K562 (cell line): ENCODE results near the gene UBL3. TPM values are rescaled to one million over a fixed set of nuclear protein-coding genes. Genes with fewer than 3 reads are reported as not detected.

ENCODE experiments used
- ATAC-seq: fragments of 200-7000 bp; cut with Tn5 transposase; 3 replicates; pipeline ENCODE4 v1.9.1; 2020; ENCODE audit warnings: moderate library complexity
- BruUV-seq: library from RNA; stranded (reverse); fragments of 400-500 nt; replicated peaks from 2 replicates; lab custom pipeline; 2021; lab: Mats Ljungman, UMichigan
- CTCF ChIA-PET: fragments of 300-600 bp; formaldehyde crosslinking; extraction: SDS; loops from one replicate; lab custom pipeline; 2021; ENCODE audit warnings: low intra/inter-chr PET ratio; lab: Yijun Ruan, JAX
- POLR2A ChIA-PET: fragments of 300-600, 350-650 bp; sonication (Branson Sonifier 250); formaldehyde crosslinking; extraction: SDS; loops from one replicate; lab custom pipeline; 2021; ENCODE audit warnings: antibody characterized with exemption, inconsistent platforms; lab: Yijun Ruan, JAX
- DNase-seq, 4 experiments: peaks; one replicate each; pipeline versions ENCODE4 v3.0.0 to v3.0.0-alpha.2; 2011 to 2018; ENCODE audit warnings: low spot score in 3 of 4, mixed read lengths in 3 of 4; ENCODE audit errors: extremely low read depth in 1 of 4
- FAIRE-seq: peaks from 2 replicates; lab custom pipeline; 2011; peaks lifted over from hg19 to GRCh38; lab: Jason Lieb, UNC
- H2AFZ ChIP-seq: 2 replicates; pipeline ENCODE4 v1.6.0; 2011; ENCODE audit warnings: low read depth, low read length, control low read depth, inconsistent platforms
- H3K27ac ChIP-seq: fragments of 200-600 bp; 3 replicates; pipeline ENCODE4 v1.8.0; 2011; ENCODE audit warnings: low read depth, mild to moderate bottlenecking, control low read depth, inconsistent platforms, low read length, moderate library complexity, mixed read lengths; ENCODE audit errors: extremely low read depth
- H3K27me3 ChIP-seq, 2 experiments: fragments of 300-600 bp in 1 of 2; 2 replicates in 1 of 2; 3 replicates in 1 of 2; pipeline versions ENCODE4 v1.6.0 to v1.8.0; 2011; ENCODE audit warnings: inconsistent platforms in 2 of 2, low read length in 2 of 2, mild to moderate bottlenecking in 1 of 2, mixed read lengths in 1 of 2, moderate library complexity in 1 of 2; ENCODE audit not compliant: control insufficient read depth in 2 of 2, insufficient read depth in 2 of 2
- H3K36me3 ChIP-seq: fragments of 300-600 bp; 3 replicates; pipeline ENCODE4 v1.8.0; 2011; ENCODE audit warnings: mild to moderate bottlenecking, low read length, inconsistent platforms; ENCODE audit not compliant: control insufficient read depth, insufficient read depth
- H3K4me1 ChIP-seq, 2 experiments: fragments of 200-600 bp in 1 of 2; replicated peaks in 1 of 2; 2 replicates in 1 of 2; 3 replicates in 1 of 2; pipeline versions ENCODE4 v1.5.1 to v1.8.0; 2011; ENCODE audit warnings: inconsistent platforms in 2 of 2, low read length in 2 of 2, mild to moderate bottlenecking in 1 of 2, mixed read lengths in 1 of 2, moderate library complexity in 1 of 2; ENCODE audit not compliant: control insufficient read depth in 2 of 2, insufficient read depth in 2 of 2
- H3K4me2 ChIP-seq: 2 replicates; pipeline ENCODE4 v1.6.1; 2011; ENCODE audit warnings: low read length, control low read depth, inconsistent platforms, mixed read lengths; ENCODE audit not compliant: insufficient read depth
- H3K4me3 ChIP-seq: fragments of 200-600 bp; sonication (generic), shearing (Covaris generic); 2 replicates; pipeline ENCODE4 v1.5.1; 2016; ENCODE audit warnings: control low read depth, inconsistent platforms
- H3K79me2 ChIP-seq: fragments of 200-600 bp; 3 replicates; pipeline ENCODE4 v1.8.0; 2011; ENCODE audit warnings: low read length, inconsistent platforms; ENCODE audit not compliant: control insufficient read depth, insufficient read depth
- H3K9ac ChIP-seq, 2 experiments: 2 replicates each; pipeline versions ENCODE4 v1.6.0 to v1.6.1; 2011; ENCODE audit warnings: low read depth in 2 of 2, low read length in 2 of 2, control low read depth in 1 of 2, inconsistent platforms in 1 of 2, mild to moderate bottlenecking in 1 of 2, mixed read lengths in 1 of 2; ENCODE audit not compliant: insufficient read depth in 1 of 2
- H3K9me1 ChIP-seq: one replicate; pipeline ENCODE4 v1.6.0; 2011; ENCODE audit warnings: inconsistent platforms, mild to moderate bottlenecking, low read length, moderate library complexity; ENCODE audit not compliant: control insufficient read depth, insufficient read depth
- H3K9me3 ChIP-seq: replicated peaks from 2 replicates; pipeline ENCODE4 v1.5.1; 2011; ENCODE audit warnings: low read depth, low read length, inconsistent platforms; ENCODE audit not compliant: control insufficient read depth, insufficient read depth
- H4K20me1 ChIP-seq: replicated peaks from 2 replicates; pipeline ENCODE4 v1.6.1; 2011; ENCODE audit warnings: low read length, inconsistent platforms, mixed read lengths; ENCODE audit not compliant: control insufficient read depth, insufficient read depth
- BACH1 ChIP-seq: fragments of 200-800 bp; sonication (Bioruptor generic); IDR thresholded peaks from 2 replicates; pipeline ENCODE4 v1.6.1; 2016; ENCODE audit warnings: missing genetic modification characterization, missing compliant biosample characterization
- CHCHD3 ChIP-seq: fragments of 250-450 bp; sonication (Bioruptor Pico); IDR thresholded peaks from 2 replicates; pipeline ENCODE4 v2.1.2; 2022; ENCODE audit warnings: mild to moderate bottlenecking
- CREB3L1 ChIP-seq: fragments of 450-650 bp; IDR thresholded peaks from 2 replicates; pipeline ENCODE4 v1.6.1; 2014; ENCODE audit warnings: low read depth, mild to moderate bottlenecking, moderate library complexity, borderline replicate concordance
- CUX1 ChIP-seq: fragments of 200-800 bp; sonication (Bioruptor generic); IDR thresholded peaks from 2 replicates; pipeline ENCODE4 v1.6.1; 2016; ENCODE audit warnings: missing genetic modification characterization, missing compliant biosample characterization
- ETS1 ChIP-seq: conservative IDR thresholded peaks from 2 replicates; pipeline ENCODE4 v1.6.1; 2011; ENCODE audit warnings: low read depth, mild to moderate bottlenecking, low read length; ENCODE audit not compliant: control insufficient read depth
- HNRNPH1 ChIP-seq: fragments of 200-400 bp; formaldehyde crosslinking; optimal IDR thresholded peaks from 2 replicates; pipeline ENCODE3; 2017; ENCODE audit warnings: low read depth, mild to moderate bottlenecking, low read length, moderate library complexity
- KLF16 ChIP-seq: IDR thresholded peaks from 2 replicates; pipeline ENCODE4 v1.6.1; 2016; ENCODE audit warnings: antibody characterized with exemption
- MTA2 ChIP-seq: fragments of 450-650 bp; IDR thresholded peaks from 2 replicates; pipeline ENCODE4 v1.6.1; 2016; ENCODE audit warnings: low read depth
- MYNN ChIP-seq, 2 experiments: sonication (generic); formaldehyde crosslinking in 1 of 2; IDR thresholded peaks; 2 replicates each; pipeline versions ENCODE4 v1.5.0 to v1.6.1; 2016 to 2020; ENCODE audit warnings: antibody characterized with exemption in 1 of 2, missing genetic modification reagents in 1 of 2
- POLR2AphosphoS2 ChIP-seq: IDR thresholded peaks from 2 replicates; pipeline ENCODE4 v1.6.1; 2012; ENCODE audit warnings: low read length, improper control_type of control experiment
- RHOXF2B ChIP-seq: fragments of 250-450 bp; sonication (Bioruptor Pico); conservative IDR thresholded peaks from 2 replicates; pipeline ENCODE4 v1.5.1; 2021
- RNF2 ChIP-seq: sonication (generic); IDR thresholded peaks from 2 replicates; pipeline ENCODE4 v1.6.1; 2016
- ZC3H11A ChIP-seq: IDR thresholded peaks from 2 replicates; pipeline ENCODE4 v1.6.1; 2012; ENCODE audit warnings: low read depth, low read length, improper control_type of control experiment
- ZNF316 ChIP-seq: fragments of 450-650 bp; IDR thresholded peaks from 2 replicates; pipeline ENCODE4 v1.6.1; 2016
- ZNF384 ChIP-seq: IDR thresholded peaks from 2 replicates; pipeline ENCODE4 v1.6.1; 2012; ENCODE audit warnings: low read depth, low read length, improper control_type of control experiment
- ZNF408 ChIP-seq: fragments of 250-450 bp; sonication (Bioruptor Pico); IDR thresholded peaks from 2 replicates; pipeline ENCODE4 v1.4.0; 2020; ENCODE audit warnings: low read depth, mild to moderate bottlenecking, moderate library complexity
- ZNF764 ChIP-seq: fragments of 250-450 bp; sonication (Bioruptor Pico); IDR thresholded peaks from 2 replicates; pipeline ENCODE4 v1.4.0; 2020; ENCODE audit warnings: low read depth, mild to moderate bottlenecking, moderate library complexity
- ZNF77 ChIP-seq: fragments of 250-450 bp; sonication (Bioruptor Pico); IDR thresholded peaks from 2 replicates; pipeline ENCODE4 v1.5.0; 2020
- WGBS: fragments of 100-300 bp; shearing (Covaris generic); methylation state at CpG from one replicate; pipeline ENCODE4 v1.1.6; 2016; ENCODE audit warnings: low coverage, mixed read lengths; ENCODE audit not compliant: insufficient coverage; ENCODE audit errors: missing lambda C conversion rate; 5-methylcytosine and 5-hydroxymethylcytosine counted together
- in situ Hi-C: fragments of 300-500 bp; cut with MboI; formaldehyde crosslinking; loops from 4 replicates; pipeline ENCODE4 v1.15.0; 2018; ENCODE audit warnings: inconsistent platforms, mixed read lengths
- intact Hi-C: fragments of 100-400 bp; cut with micrococcal nuclease; formaldehyde crosslinking; loops from 2 replicates; pipeline ENCODE4 v1.14.2; 2022
- polyA plus RNA-seq, 8 experiments: library from polyadenylated mRNA; depleted of rRNA in 4 of 8; stranded (reverse) in 5 of 8; unstranded in 3 of 8; fragments of >200 nt; fragmentation: Nextera tagmentation in 2 of 8; fragmentation: Illumina TruSeq in 1 of 8; extraction: Ambion mirVana in 2 of 8; extraction: Trizol in 1 of 8; gene quantifications; 2 replicates each; pipeline versions ENCODE4 v1.2.1 to v1.2.3, GENCODE V29; 2011 to 2014; ENCODE audit warnings: inconsistent platforms in 1 of 8, missing spikeins in 1 of 8
- total RNA-seq, 7 experiments: library from RNA; depleted of rRNA in 6 of 7; stranded (reverse); fragments of >200 nt in 6 of 7; fragmentation: Illumina TruSeq in 2 of 7; extraction: Trizol in 2 of 7; gene quantifications; 2 replicates each; pipeline versions ENCODE4 v1.2.1 to v1.2.3, GENCODE V29; 2011 to 2021; ENCODE audit warnings: low replicate concordance in 1 of 7

Gene UBL3
- total and polyA plus RNA-seq, 9 of the 15 experiments (the other 6 are each of a cell fraction or from before 2014, with no cell fraction given): 0.64 to 2.4 (median 1.8) TPM

GRCh38 chr13:29810898-29811297, 39.5 kb downstream of the UBL3 start:
- no peaks in the 10 kb centered on the region for H4K20me1 ChIP-seq
- H3K4me1 ChIP-seq: no peaks in the 10 kb centered on the region
- in situ Hi-C loops: no loop called here
- 0% methylated on average over 4 of the region's 4 CpGs for WGBS
- CTCF ChIA-PET: no interaction called here
- ATAC-seq: no peak
- DNase-seq: no peak
- intact Hi-C loops: no loop called here
- no peak overlapping the region for H2AFZ ChIP-seq
- H3K9me3 ChIP-seq: no peaks in the 10 kb centered on the region
- no peak for FAIRE-seq
- no peak overlapping the region for H3K4me2 ChIP-seq
- H3K27ac ChIP-seq: no peak overlapping the region
- H3K9ac ChIP-seq: no peak overlapping the region
- BruUV-seq: no TSS peak
- H3K9me1 ChIP-seq: no peaks in the 10 kb centered on the region
- no peak overlapping the region for H3K4me3 ChIP-seq
- TF ChIP-seq ZNF77 (CRISPR knock-in tag) (no peak), BACH1 (tag) (no peak), RHOXF2B (CRISPR knock-in tag) (no peak), ZNF384 (no peak), POLR2AphosphoS2 (no peak), ZNF408 (no peak), MYNN (IDR thresholded peaks at IDR 0.05) (no peak), MYNN (CRISPR knock-in tag; IDR thresholded peaks at IDR 0.05) (no peak), HNRNPH1 (no peak), ETS1 (no peak), RNF2 (no peak), MTA2 (no peak), CUX1 (no peak), ZNF316 (no peak), CREB3L1 (no peak), CHCHD3 (CRISPR knock-in tag) (no peak), ZNF764 (CRISPR knock-in tag) (no peak), ZC3H11A (no peak), KLF16 (no peak)
- no peaks in the 10 kb centered on the region for H3K79me2 ChIP-seq
- POLR2A ChIA-PET: interaction anchor here (1.6 kb wide), 1 partner anchor 9 kb away, joined by 4 read pairs; no protein-coding TSS in a partner anchor
- H3K27me3 ChIP-seq: no peaks in the 10 kb centered on the region
- no peaks in the 10 kb centered on the region for H3K36me3 ChIP-seq
